Measurements from ENCODE around the gene MRPL16. TPM values are rescaled to one million over a fixed set of nuclear protein-coding genes. Genes with fewer than 3 reads are reported as not detected.

The MRPL16 gene
- total RNA-seq, 2 experiments from 2014 or later: 76.4 to 78.7 TPM

- ATAC-seq: no peak
- H3K4me1 Mint-ChIP-seq (ENCODE audit: low read depth): peaks cover 20% of the 10 kb centered on the region
- no peak for TF ChIP-seq CTCF (IDR thresholded peaks at IDR 0.05)
- no peak for DNase-seq
- ChIA-PET POLR2A (interaction anchor here (1.0 kb wide), 1 partner anchor 13 kb away, joined by 3 read pairs; no protein-coding TSS in a partner anchor), CTCF (no interaction called here)
- H3K36me3 Mint-ChIP-seq (ENCODE audit: low read depth): peaks cover 4% of the 10 kb centered on the region
- H3K27ac Mint-ChIP-seq: no peak overlapping the region
- H3K4me3 Mint-ChIP-seq: no peak overlapping the region
- intact Hi-C loops (cut with micrococcal nuclease): no loop called here
- H3K27me3 Mint-ChIP-seq: no peaks in the 10 kb centered on the region
- H3K9me3 Mint-ChIP-seq: no peaks in the 10 kb centered on the region
Measured at GRCh38 chr11:59769828-59770227, 40.8 kb downstream of the MRPL16 start.

- Mint-ChIP-seq H3K4me1 (ENCODE audit: low read depth) (peaks cover 20% of the 10 kb centered on the region), H3K9me3 (no peaks in the 10 kb centered on the region), H3K4me3 (no peak overlapping the region), H3K36me3 (ENCODE audit: low read depth) (peaks cover 3% of the 10 kb centered on the region), H3K27me3 (no peaks in the 10 kb centered on the region), H3K27ac (no peak overlapping the region)
- no peak for TF ChIP-seq CTCF (IDR thresholded peaks at IDR 0.05)
- intact Hi-C loops (cut with micrococcal nuclease): no loop called here
- ChIA-PET CTCF (no interaction called here), POLR2A (no interaction called here)
- no peak for ATAC-seq
- peak; percentile 16 for DNase-seq
Measured at GRCh38 chr11:59769111-59769510, 41.5 kb downstream of the MRPL16 start.

GRCh38 chr11:59767225-59767611 is 43.4 kb downstream of the MRPL16 start:
- Mint-ChIP-seq H3K27ac (no peak overlapping the region), H3K27me3 (no peaks in the 10 kb centered on the region), H3K9me3 (no peaks in the 10 kb centered on the region), H3K4me3 (no peak overlapping the region), H3K36me3 (ENCODE audit: low read depth) (no peaks in the 10 kb centered on the region), H3K4me1 (ENCODE audit: low read depth) (peaks cover 13% of the 10 kb centered on the region)
- CTCF ChIA-PET: interaction anchor here (1.2 to 2.9 kb wide), 2 partner anchors 12 to 34 kb away, joined by 5 to 17 read pairs; partner anchors contain the start of gene STX3
- intact Hi-C loops (cut with micrococcal nuclease): no loop called here
- TF ChIP-seq CTCF (IDR thresholded peaks at IDR 0.05): no peak
- peak; percentile 69 for ATAC-seq
- peak; percentile 18 for DNase-seq
- POLR2A ChIA-PET: interaction anchor here (1.4 kb wide), 1 partner anchor 21 kb away, joined by 5 read pairs; no protein-coding TSS in a partner anchor

- H3K9me3 Mint-ChIP-seq: no peaks in the 10 kb centered on the region
- H3K4me3 Mint-ChIP-seq: no peak overlapping the region
- intact Hi-C loops (cut with micrococcal nuclease): no loop called here
- CTCF ChIA-PET: interaction anchor here (1.2 to 2.9 kb wide), 2 partner anchors 11 to 35 kb away, joined by 5 to 17 read pairs; partner anchors contain the start of gene STX3
- H3K4me1 Mint-ChIP-seq (ENCODE audit: low read depth): peaks cover 8% of the 10 kb centered on the region
- DNase-seq (no peak), ATAC-seq (no peak)
- TF ChIP-seq CTCF (IDR thresholded peaks at IDR 0.05): no peak
- H3K27me3 Mint-ChIP-seq: no peaks in the 10 kb centered on the region
- H3K27ac Mint-ChIP-seq: no peak overlapping the region
- POLR2A ChIA-PET: interaction anchor here (1.4 kb wide), 1 partner anchor 21 kb away, joined by 5 read pairs; no protein-coding TSS in a partner anchor
- no peaks in the 10 kb centered on the region for H3K36me3 Mint-ChIP-seq (ENCODE audit: low read depth)
Measured at GRCh38 chr11:59766542-59767224, 43.9 kb downstream of the MRPL16 start.

- no peak overlapping the region for H3K4me3 Mint-ChIP-seq
- H3K27ac Mint-ChIP-seq: no peak overlapping the region
- H3K36me3 Mint-ChIP-seq (ENCODE audit: low read depth): no peaks in the 10 kb centered on the region
- DNase-seq (no peak), ATAC-seq (no peak)
- no peaks in the 10 kb centered on the region for H3K27me3 Mint-ChIP-seq
- TF ChIP-seq CTCF (IDR thresholded peaks at IDR 0.05): no peak
- ChIA-PET POLR2A (interaction anchor here (1.2 kb wide), 1 partner anchor 11 kb away, joined by 3 read pairs; no protein-coding TSS in a partner anchor), CTCF (interaction anchor here (0.8 to 2.9 kb wide), 2 partner anchors 10 kb away, joined by 3 to 17 read pairs; partner anchors contain the start of gene STX3)
- no peaks in the 10 kb centered on the region for H3K9me3 Mint-ChIP-seq
- peaks cover 4% of the 10 kb centered on the region for H3K4me1 Mint-ChIP-seq (ENCODE audit: low read depth)
- intact Hi-C loops (cut with micrococcal nuclease): no loop called here
Measured at GRCh38 chr11:59765068-59765735, 45.4 kb downstream of the MRPL16 start.

Measured in activated CD8-positive, alpha-beta T cell treated with anti-CD3 and anti-CD28 coated beads for 36 hours (primary cell).